ENCODE measurements around the gene NLRX1.

GRCh38 chr11:119167933-119168332, 592 bp upstream of the NLRX1 start:
- TF ChIP-seq RAD21 (IDR thresholded peaks at IDR 0.05; ENCODE audit: low read depth), result no peak
- no peak for TF ChIP-seq EGR1 (IDR thresholded peaks at IDR 0.05)
- no peak for TF ChIP-seq REST (IDR thresholded peaks at IDR 0.05; ENCODE audit: low read depth)
- TF ChIP-seq TAF1 (IDR thresholded peaks at IDR 0.05; ENCODE audit: low read depth), result no peak
- TF ChIP-seq, protein P1, sequence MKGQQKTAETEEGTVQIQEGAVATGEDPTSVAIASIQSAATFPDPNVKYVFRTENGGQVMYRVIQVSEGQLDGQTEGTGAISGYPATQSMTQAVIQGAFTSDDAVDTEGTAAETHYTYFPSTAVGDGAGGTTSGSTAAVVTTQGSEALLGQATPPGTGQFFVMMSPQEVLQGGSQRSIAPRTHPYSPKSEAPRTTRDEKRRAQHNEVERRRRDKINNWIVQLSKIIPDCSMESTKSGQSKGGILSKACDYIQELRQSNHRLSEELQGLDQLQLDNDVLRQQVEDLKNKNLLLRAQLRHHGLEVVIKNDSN (IDR thresholded peaks at IDR 0.05), result no peak
- no peak for TF ChIP-seq YY1 (IDR thresholded peaks at IDR 0.05; ENCODE audit: low read depth)
- no peak for TF ChIP-seq CEBPB (IDR thresholded peaks at IDR 0.05)
- no peak for TF ChIP-seq TCF12 (IDR thresholded peaks at IDR 0.05; ENCODE audit: low read depth)
- no peak for TF ChIP-seq EP300 (IDR thresholded peaks at IDR 0.05; ENCODE audit: borderline replicate concordance)

Measured in Ishikawa (cell line).